ENCODE data around the gene GDI2. TPM values are rescaled to one million over a fixed set of nuclear protein-coding genes. Genes with fewer than 3 reads are reported as not detected.

Gene GDI2
- total RNA-seq, 1 donor from 2014 or later = 287 TPM

- no peak for DNase-seq (ENCODE audit: low spot score, unreplicated experiment)
- H3K9me3 Mint-ChIP-seq (ENCODE audit: low read depth) = no peaks in the 10 kb centered on the region
- H3K4me3 Mint-ChIP-seq (ENCODE audit: low read depth) = no peak overlapping the region
- no peaks in the 10 kb centered on the region for H3K36me3 Mint-ChIP-seq (ENCODE audit: insufficient read depth)
- no peak overlapping the region for H3K27ac Mint-ChIP-seq
- TF ChIP-seq, protein P1, sequence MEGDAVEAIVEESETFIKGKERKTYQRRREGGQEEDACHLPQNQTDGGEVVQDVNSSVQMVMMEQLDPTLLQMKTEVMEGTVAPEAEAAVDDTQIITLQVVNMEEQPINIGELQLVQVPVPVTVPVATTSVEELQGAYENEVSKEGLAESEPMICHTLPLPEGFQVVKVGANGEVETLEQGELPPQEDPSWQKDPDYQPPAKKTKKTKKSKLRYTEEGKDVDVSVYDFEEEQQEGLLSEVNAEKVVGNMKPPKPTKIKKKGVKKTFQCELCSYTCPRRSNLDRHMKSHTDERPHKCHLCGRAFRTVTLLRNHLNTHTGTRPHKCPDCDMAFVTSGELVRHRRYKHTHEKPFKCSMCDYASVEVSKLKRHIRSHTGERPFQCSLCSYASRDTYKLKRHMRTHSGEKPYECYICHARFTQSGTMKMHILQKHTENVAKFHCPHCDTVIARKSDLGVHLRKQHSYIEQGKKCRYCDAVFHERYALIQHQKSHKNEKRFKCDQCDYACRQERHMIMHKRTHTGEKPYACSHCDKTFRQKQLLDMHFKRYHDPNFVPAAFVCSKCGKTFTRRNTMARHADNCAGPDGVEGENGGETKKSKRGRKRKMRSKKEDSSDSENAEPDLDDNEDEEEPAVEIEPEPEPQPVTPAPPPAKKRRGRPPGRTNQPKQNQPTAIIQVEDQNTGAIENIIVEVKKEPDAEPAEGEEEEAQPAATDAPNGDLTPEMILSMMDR (IDR thresholded peaks at IDR 0.05; ENCODE audit: unreplicated experiment) = no peak
- H3K4me1 Mint-ChIP-seq (ENCODE audit: low read depth) = peaks cover 4% of the 10 kb centered on the region
- no peaks in the 10 kb centered on the region for H3K27me3 Mint-ChIP-seq
Measured at GRCh38 chr10:5832946-5833345, 19.7 kb upstream of the GDI2 start.

- Mint-ChIP-seq H3K4me1 (ENCODE audit: low read depth) (peaks cover 4% of the 10 kb centered on the region), H3K36me3 (ENCODE audit: insufficient read depth) (no peaks in the 10 kb centered on the region), H3K4me3 (ENCODE audit: low read depth) (no peak overlapping the region), H3K9me3 (ENCODE audit: low read depth) (no peaks in the 10 kb centered on the region), H3K27me3 (no peaks in the 10 kb centered on the region), H3K27ac (no peak overlapping the region)
- DNase-seq (ENCODE audit: low spot score, unreplicated experiment) = no peak
- TF ChIP-seq, protein P1 (IDR thresholded peaks at IDR 0.05; ENCODE audit: unreplicated experiment) = no peak
Measured at GRCh38 chr10:5831446-5831782, 18.2 kb upstream of the GDI2 start.

GRCh38 chr10:5830629-5831445 lies 17.6 kb upstream of the GDI2 start:
- Mint-ChIP-seq H3K36me3 (ENCODE audit: insufficient read depth) (no peaks in the 10 kb centered on the region), H3K9me3 (ENCODE audit: low read depth) (no peaks in the 10 kb centered on the region), H3K4me3 (ENCODE audit: low read depth) (no peak overlapping the region), H3K4me1 (ENCODE audit: low read depth) (peaks cover 4% of the 10 kb centered on the region), H3K27me3 (no peaks in the 10 kb centered on the region), H3K27ac (no peak overlapping the region)
- no peak for DNase-seq (ENCODE audit: low spot score, unreplicated experiment)
- TF ChIP-seq, protein P1 (IDR thresholded peaks at IDR 0.05; ENCODE audit: unreplicated experiment) = no peak

DNA sequence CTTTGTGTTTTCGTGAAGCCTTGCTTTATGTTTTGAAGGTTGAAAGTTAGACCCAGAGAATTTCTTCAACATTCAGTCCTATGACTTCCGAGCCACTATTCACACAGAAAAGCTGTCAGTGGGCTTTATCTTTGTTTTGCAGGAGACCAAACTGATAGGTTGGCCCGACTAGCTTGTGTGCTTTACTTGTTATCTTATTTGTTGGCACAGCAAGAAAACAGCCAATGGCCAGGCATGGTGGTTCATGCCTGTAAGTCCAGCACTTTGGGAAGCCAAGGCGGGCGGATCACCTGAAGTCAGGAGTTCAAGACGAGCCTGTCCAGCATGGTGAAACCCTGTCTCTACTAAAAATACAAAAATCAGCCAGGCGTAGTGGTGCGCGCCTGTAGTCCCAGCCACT lies 16.0 kb upstream of the GDI2 start:
- no peaks in the 10 kb centered on the region for H3K27me3 Mint-ChIP-seq
- H3K27ac Mint-ChIP-seq = no peak overlapping the region
- no peaks in the 10 kb centered on the region for H3K9me3 Mint-ChIP-seq (ENCODE audit: low read depth)
- H3K4me1 Mint-ChIP-seq (ENCODE audit: low read depth) = peaks cover 6% of the 10 kb centered on the region
- no peak for DNase-seq (ENCODE audit: low spot score, unreplicated experiment)
- H3K4me3 Mint-ChIP-seq (ENCODE audit: low read depth) = no peak overlapping the region
- TF ChIP-seq, protein P1 (IDR thresholded peaks at IDR 0.05; ENCODE audit: unreplicated experiment) = no peak
- H3K36me3 Mint-ChIP-seq (ENCODE audit: insufficient read depth) = no peaks in the 10 kb centered on the region

DNA sequence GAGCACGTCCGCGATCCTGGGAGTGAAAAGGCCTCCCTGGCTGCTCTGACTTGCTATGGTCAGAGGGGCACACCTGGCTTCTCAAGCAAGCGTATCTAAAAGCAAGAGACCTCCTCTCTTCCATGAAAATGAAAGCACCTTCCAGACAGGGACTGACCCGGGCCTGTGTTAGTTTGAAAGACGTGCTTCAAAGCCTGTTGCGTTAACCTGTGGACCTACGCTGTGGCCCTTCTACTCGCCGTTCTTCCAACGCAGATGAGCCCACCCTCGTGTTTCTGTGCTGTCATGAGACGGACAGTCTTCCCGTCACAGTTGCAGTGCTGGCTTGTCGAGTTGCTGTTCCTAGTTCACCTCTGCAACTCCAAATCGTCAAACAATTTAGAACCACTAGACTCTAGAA lies 15.5 kb upstream of the GDI2 start:
- DNase-seq (ENCODE audit: low spot score, unreplicated experiment) = no peak
- peaks cover 6% of the 10 kb centered on the region for H3K4me1 Mint-ChIP-seq (ENCODE audit: low read depth)
- no peak overlapping the region for H3K27ac Mint-ChIP-seq
- H3K9me3 Mint-ChIP-seq (ENCODE audit: low read depth) = no peaks in the 10 kb centered on the region
- H3K27me3 Mint-ChIP-seq = no peaks in the 10 kb centered on the region
- H3K4me3 Mint-ChIP-seq (ENCODE audit: low read depth) = no peak overlapping the region
- no peaks in the 10 kb centered on the region for H3K36me3 Mint-ChIP-seq (ENCODE audit: insufficient read depth)
- TF ChIP-seq, protein P1 (IDR thresholded peaks at IDR 0.05; ENCODE audit: unreplicated experiment) = no peak

All from progenitor cell of endocrine pancreas (in vitro differentiated cells).